Osteoblast (primary cell): ENCODE measurements around the gene ZNF644. TPM values are rescaled to one million over a fixed set of nuclear protein-coding genes. Genes with fewer than 3 reads are reported as not detected.

ENCODE experiments used
- DNase-seq: peaks from one replicate; pipeline ENCODE4 v3.0.0; 2011; ENCODE audit warnings: low spot score, mixed read lengths; ENCODE audit not compliant: insufficient read length; ENCODE audit errors: missing footprints
- H2AFZ ChIP-seq: 2 replicates; pipeline ENCODE4 v1.6.0; 2011; ENCODE audit warnings: mild to moderate bottlenecking, low read length
- H3K27ac ChIP-seq: 2 replicates; pipeline ENCODE4 v1.5.1; 2011; ENCODE audit warnings: mild to moderate bottlenecking, low read depth, low read length, moderate library complexity
- H3K27me3 ChIP-seq: 2 replicates; pipeline ENCODE4 v1.6.0; 2012; ENCODE audit warnings: mild to moderate bottlenecking, control low read depth, inconsistent platforms, low read length, moderate library complexity; ENCODE audit not compliant: insufficient read depth
- H3K36me3 ChIP-seq: 2 replicates; pipeline ENCODE4 v1.5.1; 2011; ENCODE audit warnings: mild to moderate bottlenecking, low read length, control low read depth, moderate library complexity; ENCODE audit not compliant: insufficient read depth
- H3K4me1 ChIP-seq: 2 replicates; pipeline ENCODE4 v1.5.1; 2011; ENCODE audit warnings: mild to moderate bottlenecking, low read length, control low read depth, moderate library complexity; ENCODE audit not compliant: insufficient read depth
- H3K4me2 ChIP-seq: 2 replicates; pipeline ENCODE4 v1.6.0; 2011; ENCODE audit warnings: mild to moderate bottlenecking, low read length; ENCODE audit not compliant: insufficient read depth
- H3K4me3 ChIP-seq: fragments of 200-600 bp; sonication (generic); 3 replicates; pipeline ENCODE4 v1.5.1; 2012; ENCODE audit warnings: mild to moderate bottlenecking, low read length, inconsistent platforms; ENCODE audit not compliant: insufficient read depth
- H3K79me2 ChIP-seq: 2 replicates; pipeline ENCODE4 v1.6.0; 2012; ENCODE audit warnings: mild to moderate bottlenecking, low read length, control low read depth, inconsistent platforms; ENCODE audit not compliant: insufficient read depth
- H3K9me3 ChIP-seq: 2 replicates; pipeline ENCODE4 v1.5.1; 2011; ENCODE audit warnings: low read depth, low read length, control low read depth
- H4K20me1 ChIP-seq: 2 replicates; pipeline ENCODE4 v1.6.0; 2012; ENCODE audit warnings: mild to moderate bottlenecking, low read length, control low read depth; ENCODE audit not compliant: insufficient read depth
- CTCF ChIP-seq: IDR thresholded peaks from 2 replicates; pipeline ENCODE4 v1.5.1; 2011; ENCODE audit warnings: mild to moderate bottlenecking, low read depth, low read length, moderate library complexity; ENCODE audit errors: extremely low read depth
- total RNA-seq: library from RNA; depleted of rRNA; stranded (reverse); fragments of >200 nt; gene quantifications from 2 replicates; pipeline ENCODE4 v1.2.3, GENCODE V29; 2012

ZNF644 gene
- total RNA-seq, 1 donor = 57.5 TPM

DNA sequence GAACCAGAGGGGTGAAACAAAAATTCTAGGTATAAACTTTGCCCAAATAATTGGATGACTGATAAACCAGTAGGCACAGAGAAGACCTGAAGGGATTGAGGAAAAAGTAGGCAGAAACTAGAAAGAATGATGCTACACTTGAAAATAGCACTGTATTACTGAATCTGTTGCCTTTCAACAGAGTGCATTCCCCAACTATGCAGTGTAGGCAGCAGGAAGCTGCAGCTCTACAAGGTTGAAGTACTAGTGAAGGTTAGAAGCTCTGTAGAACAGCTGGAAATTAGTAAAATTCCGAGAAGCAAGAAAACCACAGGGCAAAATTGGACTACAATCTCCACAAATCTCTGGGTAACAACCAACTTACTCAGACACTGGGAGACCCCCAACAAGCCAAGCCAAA is 27.4 kb downstream of the ZNF644 start:
- no peak for DNase-seq
- Histone ChIP-seq H4K20me1 (peaks cover 62% of the 10 kb centered on the region), H3K79me2 (peaks cover 97% of the 10 kb centered on the region), H2AFZ (no peak overlapping the region), H3K36me3 (no peaks in the 10 kb centered on the region), H3K9me3 (no peaks in the 10 kb centered on the region), H3K27ac (no peak overlapping the region), H3K27me3 (no peaks in the 10 kb centered on the region), H3K4me3 (no peak overlapping the region), H3K4me2 (no peak overlapping the region), H3K4me1 (no peaks in the 10 kb centered on the region)
- TF ChIP-seq CTCF = no peak

DNA sequence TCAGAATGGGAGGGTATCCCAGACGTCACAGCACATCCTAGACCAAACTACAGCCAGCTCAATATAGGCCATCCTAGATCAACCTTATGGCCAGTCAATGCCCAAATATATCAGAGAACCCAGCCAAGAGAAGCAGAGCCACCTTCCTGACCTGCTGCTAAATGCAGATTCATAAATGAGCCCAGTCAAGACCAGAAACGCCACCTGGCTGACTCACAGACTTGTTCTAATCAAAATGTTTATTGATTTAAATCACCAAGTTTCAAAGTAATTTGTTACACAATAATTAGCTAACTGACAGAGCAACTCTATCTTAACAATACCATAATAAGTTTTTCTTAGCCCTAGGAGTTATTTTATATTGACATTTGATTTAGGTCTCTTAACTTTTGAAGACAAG is 28.6 kb downstream of the ZNF644 start:
- Histone ChIP-seq H4K20me1 (peaks cover 73% of the 10 kb centered on the region), H3K36me3 (no peaks in the 10 kb centered on the region), H3K79me2 (peaks cover 99% of the 10 kb centered on the region), H2AFZ (no peak overlapping the region), H3K27me3 (no peaks in the 10 kb centered on the region), H3K4me3 (no peak overlapping the region), H3K9me3 (no peaks in the 10 kb centered on the region), H3K27ac (no peak overlapping the region), H3K4me1 (no peaks in the 10 kb centered on the region), H3K4me2 (no peak overlapping the region)
- no peak for TF ChIP-seq CTCF
- DNase-seq = no peak

DNA sequence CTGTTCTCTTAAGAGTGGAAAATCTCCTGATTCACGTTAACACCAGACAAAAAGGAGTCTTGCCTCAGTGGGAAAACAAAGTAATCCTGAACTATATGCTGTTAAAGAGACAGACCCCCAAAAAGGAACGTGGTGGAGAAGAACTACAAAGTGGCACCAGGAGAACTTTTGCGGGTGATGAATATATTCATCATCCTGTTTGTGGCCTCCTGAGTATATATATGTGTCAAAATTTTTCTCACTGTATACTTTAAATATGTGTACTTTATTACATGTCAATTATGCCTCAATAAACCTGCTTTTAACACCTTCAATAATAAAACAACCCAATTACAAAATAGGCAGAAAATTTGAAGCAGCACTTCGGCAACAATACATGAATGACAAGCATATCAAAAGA is 31.1 kb downstream of the ZNF644 start:
- peaks cover 99% of the 10 kb centered on the region for H3K79me2 ChIP-seq
- H3K4me1 ChIP-seq = no peaks in the 10 kb centered on the region
- no peak overlapping the region for H2AFZ ChIP-seq
- H3K27me3 ChIP-seq = no peaks in the 10 kb centered on the region
- no peak overlapping the region for H3K4me2 ChIP-seq
- no peaks in the 10 kb centered on the region for H3K36me3 ChIP-seq
- no peak overlapping the region for H3K4me3 ChIP-seq
- DNase-seq = peak; percentile 48
- peaks cover 70% of the 10 kb centered on the region for H4K20me1 ChIP-seq
- TF ChIP-seq CTCF = no peak
- H3K27ac ChIP-seq = no peak overlapping the region
- no peaks in the 10 kb centered on the region for H3K9me3 ChIP-seq

- no peak for DNase-seq
These were observed 31.8 kb downstream of the ZNF644 start for GRCh38 chr1:90989990-90990389.

More at GRCh38 chr1:90989990-90990389, 31.8 kb downstream of the ZNF644 start:
- Histone ChIP-seq H3K79me2 (peaks cover 99% of the 10 kb centered on the region), H3K27ac (no peak overlapping the region), H3K4me1 (no peaks in the 10 kb centered on the region), H3K4me2 (no peak overlapping the region), H2AFZ (no peak overlapping the region), H3K36me3 (no peaks in the 10 kb centered on the region), H3K27me3 (no peaks in the 10 kb centered on the region), H4K20me1 (peaks cover 76% of the 10 kb centered on the region), H3K9me3 (no peaks in the 10 kb centered on the region), H3K4me3 (no peak overlapping the region)
- no peak for TF ChIP-seq CTCF
